Right lobe of liver (tissue), 6 donors: Measurements from ENCODE around the gene KCND1. TPM values are rescaled to one million over a fixed set of nuclear protein-coding genes. Genes with fewer than 3 reads are reported as not detected.

Source experiments
- ATAC-seq, 4 donors: fragments of 200-7000 bp; cut with Tn5 transposase; one replicate each; pipeline ENCODE4 v1.9.1; 2020; ENCODE audit warnings: mild to moderate bottlenecking in 4 of 4, moderate library complexity in 4 of 4
- DNase-seq, 3 donors: peaks; one replicate each; pipeline ENCODE4 v3.0.0-alpha.2; 2020
- H3K27ac ChIP-seq, 3 donors: fragments of 200-600 bp; one replicate each; pipeline ENCODE4 v1.8.0; 2022
- H3K27me3 ChIP-seq, 2 donors: fragments of 200-600 bp; one replicate each; pipeline ENCODE4 v1.8.0; 2022
- H3K36me3 ChIP-seq, 4 donors: fragments of 200-600 bp; sonication (generic) in 1 of 4; one replicate each; pipeline versions ENCODE4 v1.5.1 to v1.8.0; 2017 to 2022; ENCODE audit warnings: control low read depth in 1 of 4
- H3K4me1 ChIP-seq, 4 donors: fragments of 200-600 bp; sonication (generic) in 1 of 4; one replicate each; pipeline versions ENCODE4 v1.5.1 to v1.8.0; 2017 to 2022; ENCODE audit warnings: control low read depth in 1 of 4
- H3K4me3 ChIP-seq, 3 donors: fragments of 200-600 bp; one replicate each; pipeline ENCODE4 v1.8.0; 2022
- H3K9me3 ChIP-seq, 4 donors: fragments of 200-600 bp; sonication (generic) in 1 of 4; one replicate each; pipeline versions ENCODE4 v1.5.1 to v1.8.0; 2017 to 2022; ENCODE audit warnings: control low read depth in 1 of 4
- CTCF ChIP-seq, 4 donors: fragments of 200-600 bp in 3 of 4; fragments of 450-650 bp in 1 of 4; IDR thresholded peaks; one replicate each; pipeline versions ENCODE4 v1.5.1 to v1.8.0; 2016 to 2022; ENCODE audit warnings: antibody characterized with exemption in 4 of 4, mild to moderate bottlenecking in 2 of 4
- POLR2A ChIP-seq: fragments of 450-650 bp; IDR thresholded peaks from one replicate; pipeline ENCODE4 v1.6.1; 2017; ENCODE audit warnings: antibody characterized with exemption, mild to moderate bottlenecking
- WGBS: methylation state at CpG from one replicate; pipeline ENCODE4 v1.1.6; 2018; ENCODE audit warnings: low coverage, low lambda C conversion rate; ENCODE audit not compliant: insufficient coverage; ENCODE audit errors: missing lambda C conversion rate; 5-methylcytosine and 5-hydroxymethylcytosine counted together
- intact Hi-C, 2 donors: fragments of 100-400 bp; cut with DNase I; formaldehyde crosslinking; loops; one replicate each; pipeline versions ENCODE4 v1.11.2 to v1.14.1; 2022
- total RNA-seq, 6 experiments: library from RNA; depleted of rRNA in 2 of 6; stranded (reverse); fragments of >200 nt in 2 of 6; fragmentation: NEBNext Ultra II Directional in 3 of 6; extraction: Animal tissue kit (Norgen Biotek cat#: 25700) in 3 of 6; gene quantifications; one replicate each; pipeline versions ENCODE4 v1.1.0 to v1.2.4, GENCODE V29; 2016 to 2023
- donor health status: DM: no; HTN: yes; CAD: no.
- donor health status: DM: no; HTN: no; CAD: no.
- donor health status: DM: no; HTN: no; CAD: no.
- donor health status: DM: no; HTN: yes; CAD: no.
- donor health status: DM: no; HTN: yes; CAD: no.

The KCND1 gene
- total RNA-seq, 6 experiments from 2014 or later = 0.31 to 1.2 (median 0.46) TPM

GRCh38 chrX:48998391-48998790, 26.7 kb upstream of the KCND1 start:
- intact Hi-C loops = no loop called here
- Histone ChIP-seq H3K4me1 (no peaks in the 10 kb centered on the region), H3K27ac (no peak overlapping the region), H3K9me3 (no peaks in the 10 kb centered on the region), H3K36me3 (peaks cover 0 to under 1% (median 0%) of the 10 kb centered on the region in 4 donors), H3K27me3 (no peaks in the 10 kb centered on the region), H3K4me3 (no peak overlapping the region)
- no peak for TF ChIP-seq CTCF (IDR thresholded peaks at IDR 0.05)
- no peak for TF ChIP-seq POLR2A
- DNase-seq (no peak), ATAC-seq (no peak)
- WGBS = 82% methylated on average over 3 of the region's 4 CpGs

- TF ChIP-seq POLR2A (no peak), CTCF (IDR thresholded peaks at IDR 0.05) (no peak)
- no peaks in the 10 kb centered on the region for H3K9me3 ChIP-seq
- H3K27ac ChIP-seq = no peak overlapping the region
- peaks cover 0 to 5% (median 0%) of the 10 kb centered on the region in 4 donors for H3K36me3 ChIP-seq
- H3K27me3 ChIP-seq = no peaks in the 10 kb centered on the region
- no peaks in the 10 kb centered on the region for H3K4me1 ChIP-seq
- DNase-seq = no peak
- ATAC-seq = no peak
- H3K4me3 ChIP-seq = no peak overlapping the region
- 27% methylated on average over 1 of the region's 1 CpG for WGBS
- intact Hi-C loops = no loop called here
These were observed 26.2 kb upstream of the KCND1 start for GRCh38 chrX:48997865-48998264.

- TF ChIP-seq POLR2A (no peak), CTCF (IDR thresholded peaks at IDR 0.05) (no peak)
- Histone ChIP-seq H3K4me3 (no peak overlapping the region), H3K27me3 (no peaks in the 10 kb centered on the region), H3K27ac (no peak overlapping the region), H3K9me3 (no peaks in the 10 kb centered on the region), H3K36me3 (peaks cover 0 to 6% (median 0%) of the 10 kb centered on the region in 4 donors), H3K4me1 (no peaks in the 10 kb centered on the region)
- ATAC-seq (no peak), DNase-seq (no peak)
- 74% methylated on average over 3 of the region's 3 CpGs for WGBS
- intact Hi-C loops = no loop called here
These were observed 25.8 kb upstream of the KCND1 start for GRCh38 chrX:48997455-48997854.

- peaks cover 0 to 6% (median 0%) of the 10 kb centered on the region in 4 donors for H3K36me3 ChIP-seq
- no peak overlapping the region for H3K4me3 ChIP-seq
- no peak overlapping the region for H3K27ac ChIP-seq
- WGBS = 47% methylated on average over 4 of the region's 6 CpGs
- TF ChIP-seq CTCF (IDR thresholded peaks at IDR 0.05) (no peak), POLR2A (no peak)
- no peaks in the 10 kb centered on the region for H3K4me1 ChIP-seq
- no peak for ATAC-seq
- intact Hi-C loops = no loop called here
- H3K9me3 ChIP-seq = no peaks in the 10 kb centered on the region
- no peak for DNase-seq
- no peaks in the 10 kb centered on the region for H3K27me3 ChIP-seq
These were observed 25.3 kb upstream of the KCND1 start for GRCh38 chrX:48996969-48997368.

- H3K36me3 ChIP-seq = peaks cover 0 to 12% (median 4%) of the 10 kb centered on the region in 4 donors
- H3K4me3 ChIP-seq = no peak overlapping the region
- intact Hi-C loops = no loop called here
- TF ChIP-seq POLR2A (no peak), CTCF (IDR thresholded peaks at IDR 0.05) (no peak)
- H3K9me3 ChIP-seq = no peaks in the 10 kb centered on the region
- H3K4me1 ChIP-seq = no peaks in the 10 kb centered on the region
- no peak overlapping the region for H3K27ac ChIP-seq
- no peaks in the 10 kb centered on the region for H3K27me3 ChIP-seq
- no peak for DNase-seq
- no peak for ATAC-seq
These were observed 20.7 kb upstream of the KCND1 start for GRCh38 chrX:48992341-48992740.
